Stimulated activated CD8-positive, alpha-beta memory T cell treated with anti-CD3 and anti-CD28 coated beads, Interleukin-4, amount 100 ng/mL, for 48 hours (primary cell): ENCODE measurements around the gene ATP7B.
"Not testable (repeated sequence)": the region's sequence is repeated elsewhere in the genome, so short reads cannot be mapped to it uniquely, and the experiment has no call there.

Experiments
- DNase-seq: peaks from one replicate; pipeline ENCODE4 v3.0.0-alpha.2; 2020

Gene ATP7B

DNA sequence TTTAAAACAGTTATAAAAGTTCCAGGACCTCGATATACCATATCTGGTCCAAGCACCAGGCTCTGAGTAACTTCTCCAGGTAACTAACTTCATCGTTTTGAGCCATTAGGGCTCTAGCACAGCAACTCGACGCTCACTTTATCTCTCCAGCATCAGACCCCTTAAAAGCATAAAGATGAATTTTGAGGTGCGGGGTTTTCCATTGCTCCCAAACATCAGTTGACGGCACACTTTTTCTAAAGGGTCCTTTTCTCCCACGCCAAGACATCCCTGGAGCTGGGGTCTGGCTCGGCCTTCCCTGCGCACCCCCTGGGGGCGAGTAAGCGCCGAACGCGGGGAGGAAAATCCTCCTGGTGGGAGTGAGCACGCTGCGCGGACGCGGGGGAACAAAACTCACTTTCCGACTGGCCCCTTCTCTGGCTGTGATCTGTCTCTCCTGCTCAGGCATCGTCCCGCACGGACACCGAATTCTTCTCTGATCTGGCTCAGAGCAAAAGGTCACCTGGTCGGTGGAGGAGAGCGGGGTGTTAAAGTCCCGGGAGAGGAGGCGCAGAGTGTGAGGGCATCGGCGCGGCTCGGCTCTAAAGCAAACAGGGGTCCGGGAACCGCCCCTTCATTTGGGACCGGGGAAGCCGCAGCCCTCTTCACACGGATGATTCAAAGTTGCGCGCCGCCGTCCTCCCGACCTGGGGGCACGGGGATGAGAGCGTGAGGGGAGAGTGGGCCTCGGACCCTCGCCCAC is at the start of gene ATP7B:
TSS of gene ATP7B (minus strand) at position 561 of the 742 bp plus-strand sequence. CDS start at position 448, 113 bp downstream.
- DNase-seq: peak; percentile 47

DNA sequence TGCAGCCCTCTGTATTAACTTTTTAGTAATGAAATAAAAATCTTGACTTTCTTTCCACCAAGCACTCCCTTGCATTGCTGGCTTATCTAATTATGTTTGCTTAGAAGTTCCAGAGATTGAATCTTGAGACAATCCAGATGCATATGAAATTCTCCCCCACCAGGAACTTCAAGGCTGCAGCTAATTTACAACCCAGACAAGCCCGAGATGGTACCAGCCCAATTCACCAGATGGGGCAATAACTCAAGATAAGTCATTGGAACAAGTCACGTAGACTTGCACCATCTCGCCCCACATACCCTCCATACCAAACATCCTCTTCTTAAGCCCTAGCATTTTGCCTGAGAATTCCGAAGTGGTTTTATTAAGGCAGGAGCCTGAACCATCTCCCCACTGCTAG is 42.2 kb upstream of the ATP7B start:
- no peak for DNase-seq

DNA sequence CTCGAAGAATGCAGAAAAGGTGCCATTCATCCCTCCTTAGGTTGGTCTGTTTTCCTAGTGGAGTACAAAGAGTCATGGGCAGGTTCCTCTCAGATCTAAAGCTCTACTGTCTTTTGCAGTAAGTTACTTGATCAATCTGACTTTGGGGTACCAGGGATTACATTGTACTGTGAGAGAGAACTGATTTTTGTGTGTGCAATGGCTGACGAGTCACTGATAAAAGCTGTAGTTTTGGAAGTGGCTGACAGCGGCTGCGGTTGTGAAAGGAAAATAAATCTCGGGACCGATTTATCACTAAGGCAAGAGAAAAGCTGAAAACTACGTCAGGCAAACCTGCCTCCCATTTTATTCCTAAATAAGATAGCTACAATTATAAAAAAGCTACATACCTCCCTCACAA is 40.1 kb upstream of the ATP7B start:
- DNase-seq: no peak

DNA sequence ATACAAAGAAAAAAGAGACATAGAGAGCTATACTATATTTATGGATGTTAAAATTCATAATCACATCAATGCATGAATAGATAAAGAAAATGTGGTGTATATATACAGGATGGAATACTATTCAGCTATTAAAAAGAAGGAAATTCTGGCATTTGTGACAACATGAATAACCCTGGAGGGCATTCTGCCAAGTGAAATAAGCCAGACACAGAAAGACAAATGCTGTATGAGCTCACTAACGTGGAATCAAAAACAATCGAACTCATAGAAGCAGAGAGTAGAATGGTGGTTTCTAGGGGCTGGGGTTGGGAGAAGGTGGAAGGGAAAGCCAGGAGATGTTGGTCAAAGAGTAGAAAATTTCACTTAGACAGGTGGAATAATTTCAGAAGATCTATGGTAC is 37.3 kb upstream of the ATP7B start:
- no peak for DNase-seq

DNA sequence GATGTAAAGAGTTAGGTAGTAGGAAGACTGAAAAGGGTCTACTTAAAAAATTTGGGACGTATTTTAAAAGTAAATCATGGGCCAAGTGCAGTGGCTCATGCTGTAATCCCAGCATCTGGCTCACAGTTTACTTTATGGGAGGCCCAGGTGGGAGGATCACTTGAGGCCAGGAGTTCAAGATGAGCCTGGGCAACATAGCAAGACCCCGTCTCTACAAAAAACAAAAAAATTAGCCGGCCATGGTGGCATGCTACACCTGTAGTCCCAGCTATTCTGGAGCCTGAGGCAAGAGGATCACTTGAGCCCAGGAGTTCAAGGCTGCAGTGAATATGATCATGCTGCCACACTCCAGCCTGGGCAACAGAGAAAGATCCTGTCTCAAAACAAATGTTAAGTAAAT is 36.2 kb upstream of the ATP7B start:
- DNase-seq: no peak

DNA sequence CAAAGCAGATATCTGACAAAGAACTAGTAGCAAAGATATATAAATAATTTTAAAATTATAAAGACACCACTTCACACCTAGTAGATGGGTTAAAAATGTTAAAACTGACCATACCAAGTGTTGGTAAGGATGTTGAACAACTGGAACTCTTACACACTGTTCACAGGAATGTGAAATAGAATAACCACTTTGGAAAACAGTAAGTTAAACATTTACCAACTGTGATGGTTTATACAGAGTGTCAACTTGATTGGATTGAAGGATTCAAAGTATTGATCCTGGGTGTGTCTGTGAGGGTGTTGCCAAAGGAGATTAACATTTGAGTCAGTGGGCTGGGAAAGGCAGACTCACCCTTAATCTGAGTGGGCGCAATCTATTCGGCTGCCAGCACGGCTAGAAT is 32.4 kb upstream of the ATP7B start:
- DNase-seq: no peak

DNA sequence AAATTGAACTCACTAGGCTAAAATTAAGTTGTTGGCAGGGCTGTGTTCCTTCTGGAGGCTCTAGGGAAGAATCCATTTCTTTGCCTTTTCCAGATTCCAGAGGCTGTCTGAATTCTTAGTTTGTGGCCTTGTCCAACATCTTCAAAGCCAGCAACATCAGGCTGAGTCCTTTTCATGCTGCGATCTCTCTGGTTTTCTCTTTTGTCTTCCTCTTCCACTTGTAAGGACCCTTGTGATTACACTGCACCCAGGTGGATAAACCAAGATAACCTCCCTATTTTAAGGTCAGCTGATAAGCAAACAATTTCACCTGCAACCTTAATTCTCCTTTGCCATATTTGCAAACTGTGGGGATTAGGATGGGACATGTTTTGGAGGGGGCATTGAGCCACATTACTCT is 24.8 kb upstream of the ATP7B start:
- DNase-seq: no peak

DNA sequence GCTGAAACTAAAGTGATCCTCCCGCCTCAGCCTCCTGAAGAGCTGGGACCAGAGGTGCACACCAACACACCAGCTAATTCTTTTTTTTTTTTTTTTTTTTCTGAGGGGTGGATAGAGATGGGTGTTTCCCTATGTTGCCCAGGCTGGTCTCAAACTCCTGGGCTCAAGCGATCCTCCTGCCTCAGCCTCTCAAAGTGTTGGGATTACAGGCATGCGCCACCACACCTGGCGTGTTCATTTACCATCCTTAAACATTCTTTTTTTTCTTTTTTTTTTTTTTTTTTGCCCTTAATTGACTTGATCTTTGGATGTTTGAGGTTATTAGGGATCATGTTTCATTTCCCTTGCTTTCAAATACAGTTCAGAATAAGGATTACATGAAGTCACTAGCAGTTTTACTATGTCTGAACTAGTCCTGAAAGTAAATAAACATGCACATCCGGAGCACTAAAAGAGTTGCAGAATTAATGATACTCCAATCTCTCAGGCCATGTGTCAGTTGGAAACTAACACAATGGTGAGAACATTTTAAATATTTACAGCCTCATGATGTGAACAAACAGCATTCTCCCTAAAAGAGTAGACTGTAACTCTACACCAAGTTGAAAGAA is 23.5 kb upstream of the ATP7B start:
- no peak for DNase-seq

DNA sequence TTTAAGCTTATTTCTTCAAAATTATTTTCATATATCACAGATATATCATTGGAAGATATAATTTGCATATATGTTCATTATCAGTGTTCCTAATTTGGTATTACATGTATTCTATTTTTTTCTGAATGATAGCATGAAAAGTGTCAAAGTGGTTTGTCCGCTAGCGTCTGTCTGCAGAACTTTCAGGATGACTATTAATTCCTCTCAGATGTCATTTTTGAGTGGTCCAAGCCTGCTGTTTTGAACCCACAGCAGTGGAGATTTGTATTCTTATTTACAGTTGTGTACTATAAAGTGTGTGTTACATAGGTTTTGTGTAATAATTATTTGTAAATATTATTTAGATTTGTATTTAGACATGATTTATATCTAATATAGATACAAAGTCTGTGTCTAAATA is 21.8 kb upstream of the ATP7B start:
- no peak for DNase-seq

DNA sequence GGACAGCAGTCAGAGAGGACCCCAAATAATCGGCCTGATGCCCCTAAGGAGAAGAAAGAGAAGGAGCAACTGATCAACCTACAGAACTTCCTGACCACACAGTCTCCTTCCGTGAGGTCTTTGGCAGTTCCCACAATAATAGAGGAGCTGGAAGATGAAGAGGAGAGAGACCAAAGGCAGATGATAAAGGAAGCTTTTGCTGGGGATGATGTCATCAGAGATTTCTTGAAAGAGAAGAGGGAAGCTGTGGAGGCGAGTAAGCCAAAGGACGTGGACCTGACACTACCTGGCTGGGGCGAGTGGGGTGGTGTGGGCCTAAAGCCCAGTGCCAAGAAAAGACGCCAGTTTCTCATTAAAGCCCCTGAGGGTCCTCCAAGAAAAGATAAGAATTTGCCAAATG is 19.2 kb upstream of the ATP7B start:
- not testable (repeated sequence) for DNase-seq

DNA sequence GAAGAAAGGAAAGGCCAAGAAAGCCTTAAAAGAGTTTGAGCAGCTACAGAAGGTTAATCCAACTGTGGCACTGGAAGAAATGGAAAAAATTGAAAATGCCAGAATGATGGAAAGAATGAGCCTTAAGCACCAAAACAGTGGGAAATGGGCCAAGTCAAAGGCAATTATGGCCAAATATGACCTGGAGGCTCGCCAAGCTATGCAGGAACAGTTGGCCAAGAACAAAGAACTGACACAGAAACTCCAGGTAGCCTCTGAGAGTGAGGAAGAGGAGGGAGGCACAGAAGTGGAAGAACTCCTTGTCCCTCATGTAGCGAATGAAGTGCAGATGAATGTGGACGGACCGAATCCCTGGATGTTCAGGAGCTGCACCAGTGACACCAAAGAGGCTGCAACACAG is 18.3 kb upstream of the ATP7B start:
- no peak for DNase-seq

DNA sequence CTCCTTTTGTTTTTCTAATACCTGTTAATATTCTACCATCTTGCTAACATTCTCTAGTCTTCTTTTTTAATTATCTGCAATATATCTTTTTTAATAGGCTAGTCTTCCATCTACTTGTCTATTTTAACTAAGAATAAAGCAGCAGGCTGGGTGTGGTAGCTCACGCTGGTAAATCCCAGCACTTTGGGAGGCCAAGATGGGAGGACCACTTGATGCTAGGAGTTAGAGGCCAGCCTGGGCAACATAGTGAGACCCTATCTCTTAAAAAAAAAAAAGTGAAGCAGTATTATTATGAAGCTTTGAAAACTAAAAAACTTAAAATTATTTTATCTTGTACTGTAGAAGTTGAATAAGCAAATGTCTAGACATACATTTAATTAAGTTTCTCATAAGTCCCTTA is 16.6 kb upstream of the ATP7B start:
- no peak for DNase-seq

DNA sequence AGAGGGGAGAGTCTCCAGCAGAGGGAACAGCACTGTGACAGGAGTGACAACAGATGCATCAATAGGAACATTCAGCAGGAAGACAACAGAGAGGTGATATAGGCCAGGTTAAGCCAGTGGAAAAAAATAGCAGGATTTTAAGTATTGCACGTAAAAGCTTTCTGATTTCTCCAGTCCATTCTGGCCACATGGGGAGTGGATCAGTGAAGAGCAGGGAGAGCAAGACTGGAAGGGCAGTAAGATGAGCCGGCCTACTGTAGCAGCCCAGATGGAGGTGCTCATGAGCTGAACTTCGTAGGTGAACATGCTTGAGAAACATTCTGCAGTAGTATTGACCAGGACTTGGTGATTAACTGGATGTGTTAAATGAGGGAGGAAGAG is 15.0 kb upstream of the ATP7B start:
- no peak for DNase-seq

DNA sequence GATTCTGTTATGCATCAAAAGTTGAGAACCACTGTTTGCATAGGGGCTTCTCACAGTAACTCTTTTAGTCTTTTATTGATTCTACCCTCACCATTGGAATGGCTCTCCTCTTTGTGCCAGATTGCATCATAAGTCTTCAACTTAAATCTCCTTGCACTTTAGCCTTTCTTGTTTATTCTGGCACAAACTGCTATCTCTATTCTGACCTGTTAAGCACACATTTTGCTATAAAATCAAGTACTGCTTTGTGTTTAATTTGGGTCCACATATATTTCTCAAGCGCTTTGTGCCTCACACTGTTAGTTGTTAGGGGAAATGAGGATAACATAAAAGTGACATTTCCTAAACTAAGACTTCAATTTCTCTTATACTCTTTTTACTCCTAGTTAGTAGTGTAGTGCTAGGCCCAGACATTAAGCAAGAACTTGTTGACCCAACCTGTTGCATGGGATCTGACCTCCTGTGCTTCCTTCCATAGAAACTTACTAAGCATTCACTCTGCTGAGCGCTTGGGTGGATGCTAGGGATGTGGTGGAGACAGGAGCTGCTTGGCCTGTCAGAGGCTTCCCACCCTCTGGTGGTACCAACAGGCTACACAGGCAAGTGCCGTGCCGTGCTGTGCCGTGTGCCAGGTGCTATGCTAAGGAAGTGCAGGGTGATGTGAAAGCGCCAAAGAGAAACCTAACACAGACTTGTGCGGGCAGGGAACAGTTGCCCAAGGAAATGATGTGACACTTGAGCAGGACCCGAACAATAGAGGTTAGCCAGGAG is 14.4 kb upstream of the ATP7B start:
- no peak for DNase-seq

DNA sequence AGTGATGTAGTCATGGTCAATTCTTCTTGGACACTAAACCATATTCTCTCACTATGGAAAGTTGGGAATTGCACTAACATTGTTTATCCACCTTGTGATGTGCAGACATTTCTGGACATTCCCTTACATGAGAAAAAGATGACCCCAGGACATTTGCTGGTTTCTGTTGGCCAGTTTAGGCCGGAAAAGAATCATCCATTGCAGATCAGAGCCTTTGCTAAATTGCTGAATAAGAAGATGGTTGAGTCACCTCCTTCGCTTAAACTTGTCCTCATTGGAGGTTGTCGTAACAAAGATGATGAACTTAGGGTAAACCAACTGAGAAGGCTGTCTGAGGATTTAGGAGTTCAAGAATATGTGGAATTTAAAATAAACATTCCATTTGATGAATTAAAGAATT is 13.2 kb upstream of the ATP7B start, which contains the start of gene UTP14C:
TSS of gene UTP14C (plus strand) at position 211 of the 400 bp plus-strand sequence. CDS start 4,114 bp downstream, outside the sequence.
- no peak for DNase-seq

DNA sequence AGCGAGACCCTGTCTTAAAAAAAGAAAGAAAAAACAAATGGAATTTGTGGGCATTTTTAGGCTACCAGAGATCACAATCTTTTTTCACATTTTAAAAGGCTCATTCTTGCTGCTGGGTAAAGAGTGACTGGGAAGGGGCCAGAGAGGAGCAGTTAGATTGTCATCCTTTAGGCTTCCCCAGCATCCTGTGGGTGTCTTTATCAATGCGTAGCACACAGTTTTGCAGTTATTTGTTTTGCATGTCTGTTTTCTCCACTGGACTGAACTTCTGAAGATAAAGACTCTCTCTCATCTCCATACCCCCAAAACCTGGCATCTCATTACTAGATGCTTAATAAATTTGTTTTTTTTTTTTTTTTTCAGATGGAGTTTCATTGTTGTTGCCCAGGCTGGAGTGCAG is 11.1 kb upstream of the ATP7B start:
- DNase-seq: no peak

DNA sequence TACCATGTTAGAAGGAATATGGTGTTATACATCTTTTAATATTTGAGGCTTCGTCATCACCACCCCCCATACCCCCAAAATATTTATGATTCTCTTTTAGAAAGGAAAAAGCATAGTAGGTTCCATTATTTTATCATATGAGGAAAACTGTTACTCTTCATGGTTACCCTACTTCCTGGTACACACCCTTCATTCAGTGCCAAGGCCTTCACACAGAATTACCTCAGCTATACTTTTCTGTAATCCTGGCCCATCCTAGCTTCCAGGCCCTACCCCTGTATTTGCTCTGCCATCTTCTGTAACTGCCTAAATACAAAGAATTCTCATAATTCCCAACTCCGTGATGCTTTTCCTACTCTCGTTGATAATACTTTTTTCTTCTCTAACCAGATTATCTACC is 8.9 kb upstream of the ATP7B start:
- DNase-seq: no peak

DNA sequence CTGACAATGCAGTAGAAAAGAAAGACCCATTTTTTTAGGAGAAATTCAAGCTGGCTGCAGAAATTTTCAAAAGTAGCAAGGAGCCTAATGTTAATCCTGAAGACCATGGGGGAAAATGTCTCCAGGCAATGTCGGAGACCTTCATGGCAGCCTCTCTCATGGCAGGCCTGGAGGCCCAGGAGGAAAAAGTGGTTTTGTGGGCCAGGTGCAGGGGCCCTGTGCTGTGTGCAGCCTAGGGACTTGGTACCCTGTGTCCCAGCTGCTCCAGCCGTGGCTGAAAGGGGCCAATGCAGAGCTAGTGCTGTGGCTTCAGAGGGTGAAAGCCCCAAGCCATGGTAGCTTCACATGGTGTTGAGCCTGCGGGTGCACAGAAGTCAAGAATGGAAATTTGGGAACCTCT is 5.0 kb upstream of the ATP7B start:
- DNase-seq: no peak

DNA sequence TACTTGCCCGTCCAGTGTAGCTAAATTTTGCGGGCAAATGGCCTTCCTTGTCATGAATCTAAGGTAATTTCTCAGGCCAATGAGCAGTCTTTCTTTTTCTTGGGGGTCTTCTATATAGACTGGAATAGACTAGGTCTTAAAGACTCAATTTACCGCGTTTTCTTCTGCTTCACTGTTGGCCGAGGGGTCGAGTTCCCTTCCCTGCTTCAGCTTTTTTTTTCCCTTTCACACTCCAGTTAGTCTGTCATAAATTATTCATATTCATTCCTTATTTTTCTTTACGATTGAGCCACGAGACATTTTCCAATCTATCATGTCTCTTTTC is 1.2 kb upstream of the ATP7B start:
- no peak for DNase-seq

DNA sequence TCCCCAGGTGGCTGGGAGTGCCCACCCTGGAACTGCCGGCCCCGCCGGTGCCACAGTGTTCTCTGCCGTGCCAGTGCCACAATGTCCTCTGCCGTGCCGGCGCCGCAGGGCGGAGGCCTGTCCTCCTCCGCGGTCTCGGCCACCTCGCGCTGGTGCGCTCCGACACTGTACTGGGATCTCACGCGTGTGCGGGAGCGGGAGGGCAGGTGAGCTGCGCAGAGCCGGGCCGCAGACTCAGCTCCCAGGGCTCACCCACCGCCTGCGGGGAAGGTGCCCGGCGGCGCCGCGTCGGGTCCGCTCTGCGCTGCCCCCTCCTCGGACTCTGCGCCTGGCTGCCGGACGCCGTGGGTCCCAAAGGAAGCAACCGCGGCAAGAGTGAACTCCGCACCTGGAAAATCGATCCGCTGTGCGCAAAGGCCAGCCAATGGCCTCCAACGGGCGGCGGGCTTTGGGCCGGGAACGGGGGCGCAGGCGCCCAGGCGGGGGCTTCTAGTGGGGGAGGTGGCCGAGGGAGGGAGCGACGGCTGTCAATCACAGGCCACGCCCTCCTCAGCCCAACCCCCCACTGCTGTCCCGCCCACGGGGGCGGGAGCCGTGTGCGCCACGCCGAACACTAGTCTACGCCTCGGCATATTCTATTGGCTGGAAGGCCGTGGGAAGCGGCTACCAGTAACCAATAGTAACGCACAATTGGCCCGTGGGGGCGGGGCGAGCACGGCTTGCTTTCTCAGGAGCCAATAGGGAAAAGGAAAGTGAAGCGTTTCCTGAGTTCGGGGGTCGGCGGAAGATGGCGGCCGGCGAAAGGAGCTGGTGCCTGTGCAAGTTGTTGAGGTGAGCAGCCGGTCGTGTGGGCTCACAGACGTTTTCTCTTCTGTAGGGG is 622 bp upstream of the ATP7B start, which contains the start of gene ALG11:
TSS of gene ALG11 (plus strand) at position 767 of the 880 bp plus-strand sequence. CDS start at position 788, 21 bp downstream.
- peak; percentile 100 for DNase-seq

DNA sequence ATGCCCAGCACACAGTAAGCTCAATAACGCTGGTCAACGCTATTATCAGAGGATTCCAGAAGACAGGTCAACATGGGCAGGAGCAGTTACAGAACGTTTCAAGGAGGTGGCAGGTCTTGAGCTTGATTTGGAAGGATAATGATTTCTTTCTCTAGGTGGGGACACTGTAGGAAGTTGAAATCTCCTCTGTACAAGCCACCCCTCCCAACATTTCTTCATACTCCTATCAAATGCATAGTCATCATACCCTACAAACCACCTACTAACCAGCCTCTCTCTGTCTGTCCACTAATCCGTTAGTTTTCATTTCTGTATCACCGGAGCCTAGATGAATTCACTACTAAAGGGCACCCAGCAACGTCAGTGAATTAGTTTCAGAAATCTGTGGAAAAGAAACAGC is 1.3 kb downstream of the ATP7B start:
- no peak for DNase-seq

DNA sequence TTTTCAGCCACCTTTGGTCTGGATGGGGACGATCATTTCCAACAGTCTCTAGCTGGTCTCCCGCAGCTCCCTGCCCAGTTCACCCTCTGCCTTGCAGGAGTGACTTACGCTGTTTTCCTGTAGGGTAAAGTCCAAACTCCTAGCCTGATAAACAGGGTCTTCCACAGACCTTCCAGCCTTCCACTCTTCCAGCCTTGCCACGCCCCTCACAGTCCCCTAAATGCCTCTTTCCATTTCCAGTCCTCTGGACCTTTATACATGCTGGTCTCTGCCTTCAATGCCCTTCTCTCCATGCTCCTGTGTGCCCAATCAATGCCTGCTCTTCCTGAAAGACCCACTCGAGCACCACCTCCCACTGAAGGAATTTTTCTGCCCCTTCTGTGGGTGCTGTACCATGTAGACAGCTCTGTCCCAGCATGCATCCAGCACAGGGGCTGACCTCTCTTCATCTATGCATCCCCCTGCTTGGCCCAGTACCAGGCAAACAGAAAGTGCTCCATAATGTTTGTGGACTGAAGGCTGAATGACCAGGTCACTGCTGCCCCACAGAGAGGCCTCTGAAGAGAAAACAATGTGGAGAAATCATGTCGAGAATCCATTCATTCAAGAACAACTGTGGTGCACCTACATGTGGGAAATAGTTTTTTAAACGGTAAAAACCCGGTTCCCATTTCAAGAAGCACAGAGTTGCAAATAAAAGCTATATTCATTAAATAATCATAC is 4.6 kb downstream of the ATP7B start:
- no peak for DNase-seq
